CD4-positive, CD25-positive, alpha-beta regulatory T cell (primary cell): ENCODE data around the gene CBR4. TPM values are rescaled to one million over a fixed set of nuclear protein-coding genes. Genes with fewer than 3 reads are reported as not detected.
"Not testable (repeated sequence)": the region's sequence is repeated elsewhere in the genome, so short reads cannot be mapped to it uniquely, and the experiment has no call there.

Experiments
- ATAC-seq, 2 donors: fragments of 150-1000 bp; cut with Tn5 transposase; one replicate each; pipeline ENCODE4 v1.10.0; 2021; ENCODE audit warnings: low read depth in 2 of 2, moderate number of reproducible peaks in 2 of 2, moderate library complexity in 1 of 2
- DNase-seq, 3 donors: peaks; one replicate each; pipeline versions ENCODE4 v3.0.0 to v3.0.0-alpha.2; 2012 to 2022; ENCODE audit warnings: mixed read lengths in 1 of 3
- H3K27ac ChIP-seq: one replicate; pipeline ENCODE4 v1.7.0; 2013; ENCODE audit warnings: mild to moderate bottlenecking, low read length; ENCODE audit not compliant: insufficient read depth, poor library complexity, severe bottlenecking
- H3K27me3 ChIP-seq: one replicate; pipeline ENCODE4 v1.7.0; 2013; ENCODE audit warnings: low read length; ENCODE audit not compliant: control insufficient read depth, insufficient read depth
- H3K36me3 ChIP-seq: one replicate; pipeline ENCODE4 v1.7.0; 2013; ENCODE audit warnings: mild to moderate bottlenecking, low read length, moderate library complexity; ENCODE audit not compliant: control insufficient read depth, insufficient read depth
- H3K4me1 ChIP-seq: 2 replicates; pipeline ENCODE4 v1.7.0; 2013; ENCODE audit warnings: mild to moderate bottlenecking, low read length; ENCODE audit not compliant: insufficient read depth, control insufficient read depth, poor library complexity, severe bottlenecking
- H3K4me3 ChIP-seq: one replicate; pipeline ENCODE4 v1.7.0; 2013; ENCODE audit warnings: low read depth, mild to moderate bottlenecking, low read length, moderate library complexity
- H3K9me3 ChIP-seq, 2 experiments: 1 replicate in 1 of 2; 2 replicates in 1 of 2; pipeline ENCODE4 v1.7.0; 2013; ENCODE audit warnings: low read length in 2 of 2, mild to moderate bottlenecking in 1 of 2, moderate library complexity in 1 of 2; ENCODE audit not compliant: control insufficient read depth in 2 of 2
- H3K27ac Mint-ChIP-seq, 3 donors: one replicate each; pipeline ENCODE4 v1.8.0; 2020 to 2022; ENCODE audit warnings: mild to moderate bottlenecking in 3 of 3, mixed read lengths in 3 of 3, moderate library complexity in 2 of 3
- H3K27me3 Mint-ChIP-seq: one replicate; pipeline ENCODE4 v1.8.0; 2022; ENCODE audit warnings: mild to moderate bottlenecking, mixed read lengths
- H3K36me3 Mint-ChIP-seq: one replicate; pipeline ENCODE4 v1.8.0; 2020; ENCODE audit warnings: mixed read lengths
- H3K4me1 Mint-ChIP-seq, 4 donors: one replicate each; pipeline ENCODE4 v1.8.0; 2020 to 2022; ENCODE audit warnings: mixed read lengths in 4 of 4, mild to moderate bottlenecking in 1 of 4
- H3K4me3 Mint-ChIP-seq, 4 donors: one replicate each; pipeline ENCODE4 v1.8.0; 2020 to 2022; ENCODE audit warnings: mild to moderate bottlenecking in 4 of 4, mixed read lengths in 4 of 4, moderate library complexity in 3 of 4
- H3K9me3 Mint-ChIP-seq, 7 donors: one replicate each; pipeline ENCODE4 v1.8.0; 2020 to 2022; ENCODE audit warnings: mixed read lengths in 7 of 7, mild to moderate bottlenecking in 3 of 7, moderate library complexity in 2 of 7
- polyA plus RNA-seq, 4 donors: library from polyadenylated mRNA; unstranded; fragments of 300-500 nt; fragmentation: Illumina TruSeq; gene quantifications; one replicate each; pipeline ENCODE4 v1.2.3, GENCODE V29; 2021
- total RNA-seq: library from RNA; stranded (reverse); gene quantifications from one replicate; pipeline ENCODE4 v1.2.3, GENCODE V29; 2022

CBR4 gene
- total and polyA plus RNA-seq, 5 donors from 2014 or later, result 6.7 to 10.0 (median 6.7) TPM

DNA sequence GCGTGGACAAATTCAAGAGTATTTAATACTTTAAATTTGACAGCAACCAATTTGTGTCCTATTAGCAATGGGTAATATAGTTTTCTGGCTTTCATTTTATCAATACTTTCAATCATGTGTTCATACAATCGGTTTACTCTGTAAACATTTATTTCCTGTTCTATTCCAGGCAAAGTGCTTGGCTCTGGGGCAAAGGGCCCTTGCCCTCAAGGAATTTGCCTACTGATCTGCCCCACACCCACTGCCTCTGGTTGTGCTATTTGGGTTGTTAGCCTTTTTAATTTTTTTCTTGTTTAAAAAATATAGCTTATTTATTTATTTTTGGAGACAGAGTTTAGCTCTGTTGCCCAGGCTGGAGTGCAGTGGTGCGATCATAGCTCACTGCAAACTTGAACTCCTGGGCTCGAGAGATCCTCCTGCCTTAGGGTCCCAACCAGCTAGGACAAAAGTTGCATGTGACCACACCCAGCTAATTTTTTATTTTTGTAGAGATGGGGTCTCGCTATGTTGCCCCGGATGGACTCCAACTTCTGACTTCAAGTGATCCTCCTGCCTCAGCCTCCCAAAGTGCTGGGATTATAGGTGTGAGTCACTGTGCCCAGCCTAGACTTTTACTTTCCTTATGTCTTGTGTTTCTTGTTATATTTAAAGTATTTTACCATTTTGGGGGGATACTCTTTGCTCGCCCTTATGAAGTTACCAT lies 30.7 kb upstream of the CBR4 start:
- no peaks in the 10 kb centered on the region for H3K27me3 ChIP-seq
- H3K27me3 Mint-ChIP-seq, result peaks cover 7% of the 10 kb centered on the region
- no peak for DNase-seq
- no peak for ATAC-seq
- no peak overlapping the region for H3K27ac Mint-ChIP-seq
- H3K36me3 ChIP-seq, result no peaks in the 10 kb centered on the region
- H3K27ac ChIP-seq, result no peak overlapping the region
- H3K36me3 Mint-ChIP-seq, result no peaks in the 10 kb centered on the region
- H3K4me1 ChIP-seq, result no peaks in the 10 kb centered on the region
- no peaks in the 10 kb centered on the region for H3K4me1 Mint-ChIP-seq
- no peaks in the 10 kb centered on the region for H3K9me3 ChIP-seq
- H3K4me3 Mint-ChIP-seq, result no peak overlapping the region
- no peak overlapping the region for H3K4me3 ChIP-seq
- H3K9me3 Mint-ChIP-seq, result peaks cover 0 to 2% (median 0%) of the 10 kb centered on the region in 7 donors

- no peak overlapping the region for H3K27ac Mint-ChIP-seq
- H3K27me3 ChIP-seq, result no peaks in the 10 kb centered on the region
- H3K36me3 ChIP-seq, result no peaks in the 10 kb centered on the region
- H3K27ac ChIP-seq, result no peak overlapping the region
- H3K36me3 Mint-ChIP-seq, result no peaks in the 10 kb centered on the region
- ATAC-seq, result no peak
- H3K9me3 ChIP-seq, result no peaks in the 10 kb centered on the region
- H3K4me3 ChIP-seq, result no peak overlapping the region
- H3K27me3 Mint-ChIP-seq, result peaks cover 7% of the 10 kb centered on the region
- H3K9me3 Mint-ChIP-seq, result peaks cover 0 to 2% (median 0%) of the 10 kb centered on the region in 7 donors
- H3K4me3 Mint-ChIP-seq, result no peak overlapping the region
- no peak for DNase-seq
- no peaks in the 10 kb centered on the region for H3K4me1 ChIP-seq
- no peaks in the 10 kb centered on the region for H3K4me1 Mint-ChIP-seq
These were observed 29.3 kb upstream of the CBR4 start for GRCh38 chr4:169039251-169039954.

- Histone ChIP-seq H3K27me3 (no peaks in the 10 kb centered on the region), H3K27ac (no peak overlapping the region), H3K9me3 (no peaks in the 10 kb centered on the region), H3K36me3 (no peaks in the 10 kb centered on the region), H3K4me3 (no peak overlapping the region), H3K4me1 (no peaks in the 10 kb centered on the region)
- Mint-ChIP-seq H3K4me1 (no peaks in the 10 kb centered on the region), H3K9me3 (peaks cover 0 to 2% (median 0%) of the 10 kb centered on the region in 7 donors), H3K27me3 (peaks cover 12% of the 10 kb centered on the region), H3K4me3 (no peak overlapping the region), H3K27ac (no peak overlapping the region), H3K36me3 (no peaks in the 10 kb centered on the region)
- ATAC-seq (no peak), DNase-seq (no peak)
These were observed 27.5 kb upstream of the CBR4 start for GRCh38 chr4:169037506-169037905.

DNA sequence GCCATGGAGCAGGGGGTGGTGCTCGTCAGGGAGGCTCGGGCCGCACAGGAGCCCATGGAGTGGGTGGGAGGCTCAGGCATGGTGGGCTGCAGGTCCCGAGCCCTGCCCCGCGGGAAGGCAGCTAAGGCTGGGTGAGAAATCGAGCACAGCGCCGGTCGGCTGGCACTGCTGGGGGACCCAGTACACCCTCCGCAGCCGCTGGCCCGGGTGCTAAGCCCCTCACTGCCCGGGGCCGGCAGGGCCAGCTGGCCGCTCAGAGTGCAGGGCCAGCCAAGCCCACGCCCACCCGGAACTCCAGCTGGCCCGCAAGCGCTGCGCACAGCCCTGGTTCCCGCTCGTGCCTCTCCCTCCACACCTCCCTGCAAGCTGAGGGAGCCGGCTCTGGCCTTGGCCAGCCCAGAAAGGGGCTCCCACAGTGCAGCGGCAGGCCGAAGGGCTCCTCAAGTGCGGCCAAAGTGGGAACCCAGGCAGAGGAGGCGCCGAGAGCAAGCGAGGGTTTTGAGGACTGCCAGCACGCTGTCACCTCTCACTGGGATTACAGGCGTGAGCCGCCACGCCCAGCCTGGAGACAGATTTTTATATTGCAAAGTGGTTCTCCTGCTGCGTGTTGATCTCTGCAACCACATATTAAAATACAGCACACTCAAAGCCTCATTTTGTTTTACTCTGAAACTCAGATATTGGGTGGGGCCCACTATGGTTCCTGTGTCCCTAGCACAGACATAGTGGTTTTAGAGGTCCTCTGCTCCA lies 26.0 kb upstream of the CBR4 start:
- not testable (repeated sequence) for DNase-seq, H3K9me3 ChIP-seq, H3K36me3 Mint-ChIP-seq, H3K4me1 ChIP-seq, H3K4me1 Mint-ChIP-seq, H3K27ac ChIP-seq, H3K9me3 Mint-ChIP-seq, H3K36me3 ChIP-seq, H3K4me3 ChIP-seq, H3K27me3 Mint-ChIP-seq, H3K4me3 Mint-ChIP-seq, ATAC-seq, H3K27ac Mint-ChIP-seq, H3K27me3 ChIP-seq

DNA sequence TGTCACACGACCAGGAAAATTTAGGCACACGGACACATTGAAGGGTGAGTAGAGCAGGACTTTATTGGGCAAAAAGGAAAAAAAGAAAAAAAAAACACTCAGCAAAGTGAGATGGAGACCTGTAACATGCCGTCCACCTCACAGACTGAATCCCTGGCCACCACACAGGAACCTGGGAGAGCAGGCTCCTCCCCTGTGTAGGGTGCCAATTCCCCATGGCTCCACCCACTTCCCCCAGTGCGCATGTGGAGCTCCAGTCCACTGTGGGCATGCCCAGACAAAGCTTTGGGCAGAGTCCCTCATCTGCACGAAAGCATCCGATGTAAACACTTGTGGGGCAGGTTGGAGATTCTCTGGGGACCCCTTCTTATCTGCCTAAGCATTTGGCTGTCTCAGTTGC lies 23.6 kb upstream of the CBR4 start:
- Histone ChIP-seq H3K4me1 (no peaks in the 10 kb centered on the region), H3K27ac (no peak overlapping the region), H3K9me3 (no peaks in the 10 kb centered on the region), H3K36me3 (no peaks in the 10 kb centered on the region), H3K4me3 (no peak overlapping the region), H3K27me3 (no peaks in the 10 kb centered on the region)
- H3K36me3 Mint-ChIP-seq, result no peaks in the 10 kb centered on the region
- no peak overlapping the region for H3K27ac Mint-ChIP-seq
- no peak for DNase-seq
- H3K4me3 Mint-ChIP-seq, result no peak overlapping the region
- H3K4me1 Mint-ChIP-seq, result no peaks in the 10 kb centered on the region
- H3K27me3 Mint-ChIP-seq, result peaks cover 6% of the 10 kb centered on the region
- peaks cover 0 to 2% (median 0%) of the 10 kb centered on the region in 7 donors for H3K9me3 Mint-ChIP-seq
- ATAC-seq, result no peak

DNA sequence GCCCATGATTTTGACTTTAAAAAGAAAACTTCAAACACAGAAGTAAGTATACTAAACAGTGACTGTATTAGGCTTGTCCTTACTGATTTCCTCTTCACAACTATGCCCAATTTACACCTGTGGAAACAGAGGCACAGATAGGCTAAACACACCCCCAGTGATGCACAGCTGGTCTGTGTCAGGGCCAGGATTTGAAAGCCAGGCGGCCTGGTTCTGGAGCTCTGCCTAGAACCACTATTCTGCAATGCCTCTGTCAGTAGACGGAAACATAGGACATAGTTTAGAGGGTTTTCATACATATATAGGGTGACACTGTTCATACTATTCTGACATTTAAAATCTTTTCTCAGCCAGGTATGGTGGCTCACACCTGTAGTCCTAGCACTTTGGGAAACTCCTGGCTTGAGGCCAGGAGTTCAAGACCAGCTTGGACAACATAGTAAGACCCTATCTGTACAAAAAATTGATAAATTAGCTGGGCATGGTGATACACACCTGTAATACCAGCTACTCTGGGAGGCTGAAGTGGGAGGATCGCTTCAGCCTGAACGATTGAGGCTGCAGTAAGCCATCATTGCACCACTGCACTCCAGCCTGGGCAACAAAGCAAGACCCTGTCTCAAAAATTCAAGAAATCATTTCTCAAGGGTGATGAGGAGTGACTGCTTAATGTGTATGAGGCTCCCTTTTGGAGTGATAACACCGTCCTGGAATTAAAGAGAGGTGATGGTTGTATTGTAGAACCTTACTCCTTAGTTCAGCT lies 23.0 kb upstream of the CBR4 start:
- no peaks in the 10 kb centered on the region for H3K36me3 Mint-ChIP-seq
- Histone ChIP-seq H3K9me3 (no peaks in the 10 kb centered on the region), H3K4me3 (no peak overlapping the region), H3K27me3 (no peaks in the 10 kb centered on the region), H3K27ac (no peak overlapping the region), H3K36me3 (no peaks in the 10 kb centered on the region), H3K4me1 (no peaks in the 10 kb centered on the region)
- no peaks in the 10 kb centered on the region for H3K4me1 Mint-ChIP-seq
- DNase-seq (no peak), ATAC-seq (no peak)
- H3K9me3 Mint-ChIP-seq, result peaks cover 0 to 2% (median 0%) of the 10 kb centered on the region in 7 donors
- H3K27me3 Mint-ChIP-seq, result peaks cover 7% of the 10 kb centered on the region
- no peak overlapping the region for H3K27ac Mint-ChIP-seq
- H3K4me3 Mint-ChIP-seq, result no peak overlapping the region

DNA sequence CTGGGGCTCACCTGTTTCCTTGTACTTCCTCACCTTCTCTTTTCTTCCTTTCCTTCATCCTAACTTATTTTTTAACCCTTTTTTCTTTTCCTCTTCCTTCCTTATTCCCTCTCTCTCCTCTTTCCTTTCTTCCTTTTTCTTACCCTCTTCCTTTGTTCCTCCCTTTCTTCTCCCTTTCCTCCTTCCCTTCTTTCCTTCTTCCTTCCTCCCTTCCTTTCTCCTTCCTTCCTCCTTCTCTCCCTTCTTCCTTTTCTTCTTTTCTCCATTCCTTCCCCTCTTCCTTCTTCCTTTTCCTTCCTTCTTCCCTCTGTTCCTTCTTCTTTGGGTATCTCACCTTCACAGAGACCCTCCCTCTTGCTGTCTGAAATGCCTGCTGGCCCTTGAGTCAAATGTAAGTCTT lies 22.1 kb upstream of the CBR4 start:
- Histone ChIP-seq H3K27ac (no peak overlapping the region), H3K4me1 (no peaks in the 10 kb centered on the region), H3K4me3 (no peak overlapping the region), H3K9me3 (no peaks in the 10 kb centered on the region), H3K27me3 (peaks cover 2% of the 10 kb centered on the region), H3K36me3 (no peaks in the 10 kb centered on the region)
- no peaks in the 10 kb centered on the region for H3K36me3 Mint-ChIP-seq
- H3K27ac Mint-ChIP-seq, result no peak overlapping the region
- peaks cover 0 to 1% (median 0%) of the 10 kb centered on the region in 7 donors for H3K9me3 Mint-ChIP-seq
- H3K27me3 Mint-ChIP-seq, result peaks cover 15% of the 10 kb centered on the region
- DNase-seq (no peak), ATAC-seq (no peak)
- H3K4me3 Mint-ChIP-seq, result no peak overlapping the region
- no peaks in the 10 kb centered on the region for H3K4me1 Mint-ChIP-seq
